K562 (cell line): ENCODE measurements around the gene USP15. TPM values are rescaled to one million over a fixed set of nuclear protein-coding genes. Genes with fewer than 3 reads are reported as not detected.

Source experiments
- ATAC-seq: fragments of 200-7000 bp; cut with Tn5 transposase; 3 replicates; pipeline ENCODE4 v1.9.1; 2020; ENCODE audit warnings: moderate library complexity
- BruUV-seq: library from RNA; stranded (reverse); fragments of 400-500 nt; replicated peaks from 2 replicates; lab custom pipeline; 2021; lab: Mats Ljungman, UMichigan
- CTCF ChIA-PET: fragments of 300-600 bp; formaldehyde crosslinking; extraction: SDS; loops from one replicate; lab custom pipeline; 2021; ENCODE audit warnings: low intra/inter-chr PET ratio; lab: Yijun Ruan, JAX
- POLR2A ChIA-PET: fragments of 300-600, 350-650 bp; sonication (Branson Sonifier 250); formaldehyde crosslinking; extraction: SDS; loops from one replicate; lab custom pipeline; 2021; ENCODE audit warnings: antibody characterized with exemption, inconsistent platforms; lab: Yijun Ruan, JAX
- DNase-seq, 4 experiments: peaks; one replicate each; pipeline versions ENCODE4 v3.0.0 to v3.0.0-alpha.2; 2011 to 2018; ENCODE audit warnings: low spot score in 3 of 4, mixed read lengths in 3 of 4; ENCODE audit errors: extremely low read depth in 1 of 4
- FAIRE-seq: peaks from 2 replicates; lab custom pipeline; 2011; peaks lifted over from hg19 to GRCh38; lab: Jason Lieb, UNC
- H2AFZ ChIP-seq: 2 replicates; pipeline ENCODE4 v1.6.0; 2011; ENCODE audit warnings: low read depth, low read length, control low read depth, inconsistent platforms
- H3K27ac ChIP-seq: fragments of 200-600 bp; 3 replicates; pipeline ENCODE4 v1.8.0; 2011; ENCODE audit warnings: low read depth, mild to moderate bottlenecking, control low read depth, inconsistent platforms, low read length, moderate library complexity, mixed read lengths; ENCODE audit errors: extremely low read depth
- H3K27me3 ChIP-seq, 2 experiments: fragments of 300-600 bp in 1 of 2; 2 replicates in 1 of 2; 3 replicates in 1 of 2; pipeline versions ENCODE4 v1.6.0 to v1.8.0; 2011; ENCODE audit warnings: inconsistent platforms in 2 of 2, low read length in 2 of 2, mild to moderate bottlenecking in 1 of 2, mixed read lengths in 1 of 2, moderate library complexity in 1 of 2; ENCODE audit not compliant: control insufficient read depth in 2 of 2, insufficient read depth in 2 of 2
- H3K36me3 ChIP-seq: fragments of 300-600 bp; 3 replicates; pipeline ENCODE4 v1.8.0; 2011; ENCODE audit warnings: mild to moderate bottlenecking, low read length, inconsistent platforms; ENCODE audit not compliant: control insufficient read depth, insufficient read depth
- H3K4me1 ChIP-seq, 2 experiments: fragments of 200-600 bp in 1 of 2; replicated peaks in 1 of 2; 2 replicates in 1 of 2; 3 replicates in 1 of 2; pipeline versions ENCODE4 v1.5.1 to v1.8.0; 2011; ENCODE audit warnings: inconsistent platforms in 2 of 2, low read length in 2 of 2, mild to moderate bottlenecking in 1 of 2, mixed read lengths in 1 of 2, moderate library complexity in 1 of 2; ENCODE audit not compliant: control insufficient read depth in 2 of 2, insufficient read depth in 2 of 2
- H3K4me2 ChIP-seq: 2 replicates; pipeline ENCODE4 v1.6.1; 2011; ENCODE audit warnings: low read length, control low read depth, inconsistent platforms, mixed read lengths; ENCODE audit not compliant: insufficient read depth
- H3K4me3 ChIP-seq: fragments of 200-600 bp; sonication (generic), shearing (Covaris generic); 2 replicates; pipeline ENCODE4 v1.5.1; 2016; ENCODE audit warnings: control low read depth, inconsistent platforms
- H3K79me2 ChIP-seq: fragments of 200-600 bp; 3 replicates; pipeline ENCODE4 v1.8.0; 2011; ENCODE audit warnings: low read length, inconsistent platforms; ENCODE audit not compliant: control insufficient read depth, insufficient read depth
- H3K9ac ChIP-seq, 2 experiments: 2 replicates each; pipeline versions ENCODE4 v1.6.0 to v1.6.1; 2011; ENCODE audit warnings: low read depth in 2 of 2, low read length in 2 of 2, control low read depth in 1 of 2, inconsistent platforms in 1 of 2, mild to moderate bottlenecking in 1 of 2, mixed read lengths in 1 of 2; ENCODE audit not compliant: insufficient read depth in 1 of 2
- H3K9me1 ChIP-seq: one replicate; pipeline ENCODE4 v1.6.0; 2011; ENCODE audit warnings: inconsistent platforms, mild to moderate bottlenecking, low read length, moderate library complexity; ENCODE audit not compliant: control insufficient read depth, insufficient read depth
- H3K9me3 ChIP-seq: replicated peaks from 2 replicates; pipeline ENCODE4 v1.5.1; 2011; ENCODE audit warnings: low read depth, low read length, inconsistent platforms; ENCODE audit not compliant: control insufficient read depth, insufficient read depth
- H4K20me1 ChIP-seq: replicated peaks from 2 replicates; pipeline ENCODE4 v1.6.1; 2011; ENCODE audit warnings: low read length, inconsistent platforms, mixed read lengths; ENCODE audit not compliant: control insufficient read depth, insufficient read depth
- KLF10 ChIP-seq: fragments of 250-450 bp; sonication (Bioruptor Pico); IDR thresholded peaks from 2 replicates; pipeline ENCODE4 v1.6.1; 2021; ENCODE audit warnings: matching md5 sums
- L3MBTL2 ChIP-seq: fragments of 450-650 bp; IDR thresholded peaks from 2 replicates; pipeline ENCODE4 v1.6.1; 2016; ENCODE audit warnings: mild to moderate bottlenecking, moderate library complexity
- LCOR ChIP-seq: sonication (generic); formaldehyde crosslinking; IDR thresholded peaks from 2 replicates; pipeline ENCODE4 v1.8.0; 2022; ENCODE audit warnings: mild to moderate bottlenecking, missing genetic modification reagents
- MEF2D ChIP-seq: conservative IDR thresholded peaks from 2 replicates; pipeline ENCODE4 v1.6.1; 2016; ENCODE audit warnings: low read depth, missing genetic modification characterization, missing compliant biosample characterization
- MEIS2 ChIP-seq: fragments of 450-650 bp; IDR thresholded peaks from 2 replicates; pipeline ENCODE4 v1.6.1; 2014; ENCODE audit warnings: mild to moderate bottlenecking; ENCODE audit not compliant: partially characterized antibody
- RBM25 ChIP-seq: fragments of 200-400 bp; formaldehyde crosslinking; IDR thresholded peaks from 2 replicates; pipeline ENCODE4 v1.6.1; 2018; ENCODE audit warnings: low read length, low read depth, moderate library complexity; ENCODE audit not compliant: severe bottlenecking
- TRIM24 ChIP-seq, 2 experiments: fragments of 450-650 bp; IDR thresholded peaks; 2 replicates each; pipeline ENCODE4 v1.6.1; 2016
- ZNF316 ChIP-seq: fragments of 450-650 bp; IDR thresholded peaks from 2 replicates; pipeline ENCODE4 v1.6.1; 2016
- ZNF444 ChIP-seq: fragments of 250-450 bp; sonication (Bioruptor Pico); IDR thresholded peaks from 2 replicates; pipeline ENCODE4 v1.4.0; 2020; ENCODE audit warnings: mild to moderate bottlenecking, moderate library complexity
- ZNF445 ChIP-seq: fragments of 250-450 bp; sonication (Bioruptor Pico); IDR thresholded peaks from 2 replicates; pipeline ENCODE4 v1.4.0; 2020; ENCODE audit warnings: low read depth, mild to moderate bottlenecking, moderate library complexity
- in situ Hi-C: fragments of 300-500 bp; cut with MboI; formaldehyde crosslinking; loops from 4 replicates; pipeline ENCODE4 v1.15.0; 2018; ENCODE audit warnings: inconsistent platforms, mixed read lengths
- intact Hi-C: fragments of 100-400 bp; cut with micrococcal nuclease; formaldehyde crosslinking; loops from 2 replicates; pipeline ENCODE4 v1.14.2; 2022
- polyA plus RNA-seq, 8 experiments: library from polyadenylated mRNA; depleted of rRNA in 4 of 8; stranded (reverse) in 5 of 8; unstranded in 3 of 8; fragments of >200 nt; fragmentation: Nextera tagmentation in 2 of 8; fragmentation: Illumina TruSeq in 1 of 8; extraction: Ambion mirVana in 2 of 8; extraction: Trizol in 1 of 8; gene quantifications; 2 replicates each; pipeline versions ENCODE4 v1.2.1 to v1.2.3, GENCODE V29; 2011 to 2014; ENCODE audit warnings: inconsistent platforms in 1 of 8, missing spikeins in 1 of 8
- total RNA-seq, 7 experiments: library from RNA; depleted of rRNA in 6 of 7; stranded (reverse); fragments of >200 nt in 6 of 7; fragmentation: Illumina TruSeq in 2 of 7; extraction: Trizol in 2 of 7; gene quantifications; 2 replicates each; pipeline versions ENCODE4 v1.2.1 to v1.2.3, GENCODE V29; 2011 to 2021; ENCODE audit warnings: low replicate concordance in 1 of 7

Gene USP15
- total and polyA plus RNA-seq, 9 of the 15 experiments (the other 6 are each of a cell fraction or from before 2014, with no cell fraction given) = 140 to 272 (median 182) TPM

GRCh38 chr12:62282057-62282774 lies 22.0 kb downstream of the USP15 start (continued):
- TF ChIP-seq MEIS2 (peak; percentile 82), L3MBTL2 (0 out of 2 replicates have a peak, but pooled peaks have one; percentile 13), TRIM24 (IDR thresholded peaks at IDR 0.05) (peak in 1 of 2 experiments; percentile 34; a peak in 1 of 4 replicates)

- in situ Hi-C loops = no loop called here
- BruUV-seq = no TSS peak
- H3K4me3 ChIP-seq = no peak overlapping the region
- H3K79me2 ChIP-seq = peaks cover 100% of the 10 kb centered on the region
- DNase-seq = no peak
- POLR2A ChIA-PET = no interaction called here
- TF ChIP-seq RBM25 (peak; percentile 7), ZNF316 (0 out of 2 replicates have a peak, but pooled peaks have one; percentile 13), ZNF444 (CRISPR knock-in tag) (no peak), LCOR (no peak), KLF10 (CRISPR knock-in tag) (no peak), ZNF445 (CRISPR knock-in tag) (no peak), MEF2D (no peak)
- TF ChIP-seq, all 486 proteins: peak for 2
- ATAC-seq (no peak), FAIRE-seq (no peak)
- H3K27ac ChIP-seq = peak overlapping the region; percentile 40; the same call in 1 of the 3 replicates
- no peak overlapping the region for H3K9ac ChIP-seq
- H3K27me3 ChIP-seq = no peaks in the 10 kb centered on the region
- no peak overlapping the region for H3K4me2 ChIP-seq
- H3K9me3 ChIP-seq = no peaks in the 10 kb centered on the region
- H3K9me1 ChIP-seq = no peaks in the 10 kb centered on the region
- intact Hi-C loops = no loop called here
- CTCF ChIA-PET = no interaction called here
- H2AFZ ChIP-seq = no peak overlapping the region
- peaks cover 7 to 13% of the 10 kb centered on the region in 2 experiments; a peak in 4 of 5 replicates for H3K4me1 ChIP-seq
- H3K36me3 ChIP-seq = peaks cover 20% of the 10 kb centered on the region
- H4K20me1 ChIP-seq = peaks cover 32% of the 10 kb centered on the region
Measured at GRCh38 chr12:62284749-62285148, 24.5 kb downstream of the USP15 start.
